B cell (primary cell): ENCODE data around the gene KCNN2. TPM values are rescaled to one million over a fixed set of nuclear protein-coding genes. Genes with fewer than 3 reads are reported as not detected.
"Not testable (repeated sequence)": the region's sequence is repeated elsewhere in the genome, so short reads cannot be mapped to it uniquely, and the experiment has no call there.

Source experiments
- ATAC-seq: fragments of 200-7000 bp; cut with Tn5 transposase; one replicate; pipeline ENCODE4 v1.10.0; 2021; ENCODE audit warnings: low read depth, mild to moderate bottlenecking, moderate number of reproducible peaks, moderate library complexity
- CTCF ChIA-PET: fragments of 350-600 bp; sonication (Branson Sonifier 250); formaldehyde crosslinking; loops from one replicate; lab custom pipeline; 2021; ENCODE audit warnings: antibody characterized with exemption, inconsistent platforms; lab: Charles Lee
- POLR2A ChIA-PET: fragments of 350-600 bp; sonication (Branson Sonifier 250); formaldehyde crosslinking; loops from one replicate; lab custom pipeline; 2021; ENCODE audit warnings: antibody characterized with exemption; lab: Charles Lee
- DNase-seq: peaks from one replicate; pipeline ENCODE4 v3.0.0; 2013
- H2AFZ ChIP-seq: 2 replicates; pipeline ENCODE4 v1.6.1; 2012; ENCODE audit warnings: mild to moderate bottlenecking, low read depth, low read length; ENCODE audit not compliant: insufficient read depth, poor library complexity, severe bottlenecking
- H3K27ac ChIP-seq, 2 donors: 1 replicate in 1 of 2; 2 replicates in 1 of 2; pipeline ENCODE4 v1.5.1; 2012 to 2013; ENCODE audit warnings: low read length in 2 of 2, mild to moderate bottlenecking in 2 of 2, moderate library complexity in 1 of 2
- H3K27me3 ChIP-seq, 4 experiments: fragments of 200-600 bp in 1 of 4; sonication (generic) in 1 of 4; replicated peaks in 1 of 4; 1 replicate in 2 of 4; 2 replicates in 2 of 4; pipeline versions ENCODE4 v1.6.1 to v1.7.0; 2013 to 2016; ENCODE audit warnings: low read length in 3 of 4, mild to moderate bottlenecking in 2 of 4, mixed read lengths in 1 of 4, moderate library complexity in 1 of 4; ENCODE audit not compliant: insufficient read depth in 4 of 4, control insufficient read depth in 3 of 4; ENCODE audit errors: control extremely low read depth in 1 of 4
- H3K36me3 ChIP-seq, 2 experiments: replicated peaks in 1 of 2; 1 replicate in 1 of 2; 2 replicates in 1 of 2; pipeline versions ENCODE4 v1.6.1 to v1.7.1; 2013; ENCODE audit warnings: low read length in 1 of 2; ENCODE audit not compliant: insufficient read depth in 2 of 2, control insufficient read depth in 1 of 2; ENCODE audit errors: control extremely low read depth in 1 of 2, extremely low read depth in 1 of 2
- H3K4me1 ChIP-seq, 2 donors: fragments of 200-600 bp in 1 of 2; sonication (generic) in 1 of 2; 1 replicate in 1 of 2; 2 replicates in 1 of 2; pipeline versions ENCODE4 v1.5.1 to v1.6.1; 2013 to 2017; ENCODE audit warnings: low read length in 2 of 2; ENCODE audit not compliant: control insufficient read depth in 2 of 2, insufficient read depth in 2 of 2
- H3K4me2 ChIP-seq: replicated peaks from 2 replicates; pipeline ENCODE3; 2012; ENCODE audit warnings: mild to moderate bottlenecking, low read depth, low read length; ENCODE audit not compliant: poor library complexity, severe bottlenecking
- H3K4me3 ChIP-seq, 5 experiments: fragments of 200-600 bp in 1 of 5; sonication (generic) in 1 of 5; 1 replicate in 3 of 5; 2 replicates in 2 of 5; pipeline versions ENCODE4 v1.5.1 to v1.7.0; 2011 to 2016; ENCODE audit warnings: low read length in 4 of 5, mild to moderate bottlenecking in 4 of 5, low read depth in 2 of 5, control low read depth in 1 of 5, moderate library complexity in 1 of 5; ENCODE audit not compliant: insufficient read depth in 1 of 5; ENCODE audit errors: control extremely low read depth in 1 of 5, extremely low read depth in 1 of 5
- H3K79me2 ChIP-seq: fragments of 200-600 bp; sonication (generic); one replicate; pipeline ENCODE4 v1.6.0; 2016; ENCODE audit warnings: low read length; ENCODE audit not compliant: control insufficient read depth, insufficient read depth
- H3K9ac ChIP-seq: fragments of 200-600 bp; sonication (generic); 2 replicates; pipeline ENCODE4 v1.6.1; 2017; ENCODE audit warnings: mild to moderate bottlenecking, low read length, moderate library complexity
- H3K9me3 ChIP-seq, 3 donors: one replicate each; pipeline versions ENCODE4 v1.6.1 to v1.7.1; 2013; ENCODE audit warnings: low read length in 2 of 3; ENCODE audit not compliant: control insufficient read depth in 2 of 3, insufficient read depth in 1 of 3; ENCODE audit errors: control extremely low read depth in 1 of 3
- H4K20me1 ChIP-seq: 2 replicates; pipeline ENCODE4 v1.6.0; 2012; ENCODE audit warnings: mild to moderate bottlenecking, low read length; ENCODE audit not compliant: insufficient read depth, control insufficient read depth, poor library complexity, severe bottlenecking
- H3K27ac Mint-ChIP-seq: one replicate; pipeline ENCODE4 v1.8.0; 2021; ENCODE audit warnings: mixed read lengths
- H3K27me3 Mint-ChIP-seq: one replicate; pipeline ENCODE4 v1.8.0; 2021; ENCODE audit warnings: mixed read lengths
- H3K4me1 Mint-ChIP-seq: one replicate; pipeline ENCODE4 v1.8.0; 2021; ENCODE audit warnings: mixed read lengths
- H3K4me3 Mint-ChIP-seq: one replicate; pipeline ENCODE4 v1.8.0; 2021; ENCODE audit warnings: mixed read lengths
- H3K9me3 Mint-ChIP-seq: one replicate; pipeline ENCODE4 v1.8.0; 2022; ENCODE audit warnings: mixed read lengths; ENCODE audit not compliant: insufficient read depth
- EZH2 ChIP-seq: IDR thresholded peaks from 2 replicates; pipeline ENCODE4 v1.6.1; 2012; ENCODE audit warnings: borderline replicate concordance, low read depth, mild to moderate bottlenecking, moderate library complexity, low read length; ENCODE audit not compliant: insufficient read depth, poor library complexity, severe bottlenecking
- WGBS: methylation state at CpG from one replicate; pipeline ENCODE4 v1.1.5; 2013; ENCODE audit warnings: missing lambda C conversion rate; ENCODE audit not compliant: insufficient coverage; 5-methylcytosine and 5-hydroxymethylcytosine counted together
- intact Hi-C: fragments of 100-400 bp; cut with micrococcal nuclease; formaldehyde crosslinking; loops from one replicate; pipeline ENCODE4 v1.10.0; 2022
- polyA plus RNA-seq: library from polyadenylated mRNA; depleted of rRNA; stranded (reverse); fragments of >200 nt; gene quantifications from 2 replicates; pipeline ENCODE4 v1.2.3, GENCODE V29; 2012
- total RNA-seq, 2 donors: library from RNA; stranded (reverse); fragments of 120-200 nt in 1 of 2; gene quantifications; 1 replicate in 1 of 2; 2 replicates in 1 of 2; pipeline versions ENCODE4 v1.2.3 to v1.2.4, GENCODE V29; 2013 to 2022
- TF ChIP-seq, protein P1 (sequence below): fragments of 200-600 bp; IDR thresholded peaks from one replicate; pipeline ENCODE4 v1.8.0; 2022; ENCODE audit warnings: antibody characterized with exemption, mild to moderate bottlenecking

KCNN2 gene
- total and polyA plus RNA-seq, 2 donors (not counting 1 experiment from before 2014, with no cell fraction given) = not detected

GRCh38 chr5:114427204-114427603, 65.3 kb downstream of the KCNN2 start:
- Mint-ChIP-seq H3K27ac (no peak overlapping the region), H3K27me3 (no peaks in the 10 kb centered on the region), H3K9me3 (no peaks in the 10 kb centered on the region), H3K4me1 (no peaks in the 10 kb centered on the region), H3K4me3 (no peak overlapping the region)
- Histone ChIP-seq H2AFZ (no peak overlapping the region), H3K4me1 (no peaks in the 10 kb centered on the region), H3K4me2 (no peak overlapping the region), H3K36me3 (no peaks in the 10 kb centered on the region), H4K20me1 (no peaks in the 10 kb centered on the region), H3K79me2 (no peaks in the 10 kb centered on the region), H3K27ac (no peak overlapping the region), H3K4me3 (no peak overlapping the region), H3K27me3 (no peaks in the 10 kb centered on the region), H3K9ac (no peak overlapping the region), H3K9me3 (no peaks in the 10 kb centered on the region)
- WGBS = no CpG with 5 or more reads among the region's 1 CpG
- ATAC-seq (no peak), DNase-seq (no peak)
- intact Hi-C loops = no loop called here
- ChIA-PET CTCF (no interaction called here), POLR2A (no interaction called here)
- TF ChIP-seq, protein P1, sequence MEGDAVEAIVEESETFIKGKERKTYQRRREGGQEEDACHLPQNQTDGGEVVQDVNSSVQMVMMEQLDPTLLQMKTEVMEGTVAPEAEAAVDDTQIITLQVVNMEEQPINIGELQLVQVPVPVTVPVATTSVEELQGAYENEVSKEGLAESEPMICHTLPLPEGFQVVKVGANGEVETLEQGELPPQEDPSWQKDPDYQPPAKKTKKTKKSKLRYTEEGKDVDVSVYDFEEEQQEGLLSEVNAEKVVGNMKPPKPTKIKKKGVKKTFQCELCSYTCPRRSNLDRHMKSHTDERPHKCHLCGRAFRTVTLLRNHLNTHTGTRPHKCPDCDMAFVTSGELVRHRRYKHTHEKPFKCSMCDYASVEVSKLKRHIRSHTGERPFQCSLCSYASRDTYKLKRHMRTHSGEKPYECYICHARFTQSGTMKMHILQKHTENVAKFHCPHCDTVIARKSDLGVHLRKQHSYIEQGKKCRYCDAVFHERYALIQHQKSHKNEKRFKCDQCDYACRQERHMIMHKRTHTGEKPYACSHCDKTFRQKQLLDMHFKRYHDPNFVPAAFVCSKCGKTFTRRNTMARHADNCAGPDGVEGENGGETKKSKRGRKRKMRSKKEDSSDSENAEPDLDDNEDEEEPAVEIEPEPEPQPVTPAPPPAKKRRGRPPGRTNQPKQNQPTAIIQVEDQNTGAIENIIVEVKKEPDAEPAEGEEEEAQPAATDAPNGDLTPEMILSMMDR = no peak
- no peak for TF ChIP-seq EZH2

DNA sequence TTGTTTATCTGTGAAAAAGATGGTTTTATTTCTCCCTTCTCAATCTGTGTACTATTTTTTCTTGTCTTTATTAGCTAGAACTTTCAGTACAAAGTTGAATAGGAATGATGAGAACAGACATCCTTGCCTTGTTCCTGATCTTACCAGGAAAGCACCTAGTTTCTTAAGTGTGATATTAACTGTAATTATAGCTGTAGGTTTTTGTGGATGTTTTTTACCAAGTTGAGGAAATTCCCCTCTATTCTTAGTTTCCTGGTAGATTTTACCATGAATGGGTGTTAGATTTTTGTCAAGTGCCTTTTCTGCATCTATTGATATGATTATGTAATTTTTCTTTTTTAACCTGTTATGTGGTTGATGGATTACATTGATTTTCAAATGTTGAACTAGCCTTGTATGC, 68.7 kb downstream of the KCNN2 start:
- Mint-ChIP-seq H3K9me3 (no peaks in the 10 kb centered on the region), H3K4me1 (no peaks in the 10 kb centered on the region), H3K27ac (no peak overlapping the region), H3K27me3 (no peaks in the 10 kb centered on the region), H3K4me3 (no peak overlapping the region)
- H4K20me1 ChIP-seq = no peaks in the 10 kb centered on the region
- ChIA-PET CTCF (no interaction called here), POLR2A (no interaction called here)
- no peaks in the 10 kb centered on the region for H3K79me2 ChIP-seq
- H3K27ac ChIP-seq = no peak overlapping the region
- intact Hi-C loops = no loop called here
- no peaks in the 10 kb centered on the region for H3K36me3 ChIP-seq
- no peak overlapping the region for H3K4me2 ChIP-seq
- no peak overlapping the region for H3K9ac ChIP-seq
- TF ChIP-seq EZH2 = no peak
- TF ChIP-seq, protein P1 = no peak
- no peaks in the 10 kb centered on the region for H3K27me3 ChIP-seq
- DNase-seq (no peak), ATAC-seq (no peak)
- no peak overlapping the region for H2AFZ ChIP-seq
- H3K9me3 ChIP-seq = no peaks in the 10 kb centered on the region
- no peak overlapping the region for H3K4me3 ChIP-seq
- H3K4me1 ChIP-seq = no peaks in the 10 kb centered on the region

- H3K27me3 Mint-ChIP-seq, H3K9ac ChIP-seq, POLR2A ChIA-PET, H3K4me3 Mint-ChIP-seq, H3K9me3 Mint-ChIP-seq, H3K4me2 ChIP-seq, H3K4me1 ChIP-seq, H2AFZ ChIP-seq, H3K4me3 ChIP-seq, H3K27me3 ChIP-seq, H4K20me1 ChIP-seq, H3K9me3 ChIP-seq, H3K79me2 ChIP-seq, DNase-seq, H3K27ac Mint-ChIP-seq, H3K4me1 Mint-ChIP-seq, H3K36me3 ChIP-seq, H3K27ac ChIP-seq, ATAC-seq, intact Hi-C loops: not testable (repeated sequence)
- over 99% methylated on average over 27 of the region's 30 CpGs for WGBS
- CTCF ChIA-PET = interaction anchor here (1.2 kb wide), 1 partner anchor 17 kb away, joined by 3 read pairs; no protein-coding TSS in a partner anchor
These were observed 70.8 kb downstream of the KCNN2 start for GRCh38 chr5:114432684-114433083.
